GM18858 (cell line): Measurements from ENCODE around the gene EIF3I.

Source experiments
- ATAC-seq: cut with Tn5 transposase; IDR thresholded peaks from one replicate; pipeline ENCODE4 v1.9.1; 2021; ENCODE audit not compliant: unreplicated experiment

Gene EIF3I

GRCh38 chr1:32198237-32199042 is 23.8 kb upstream of the EIF3I start:
- no peak for ATAC-seq

- no peak for ATAC-seq
These were observed 23.0 kb upstream of the EIF3I start for GRCh38 chr1:32199043-32199716.

GRCh38 chr1:32199717-32200072 is 22.5 kb upstream of the EIF3I start:
- no peak for ATAC-seq

GRCh38 chr1:32200226-32201010 is 21.8 kb upstream of the EIF3I start, which contains the start of gene CCDC28B:
Gene CCDC28B, plus strand, starts transcription at chr1:32200595. Its CDS starts 1,341 bp downstream, at chr1:32201936.
- ATAC-seq = no peak

- ATAC-seq = no peak
These were observed 21.0 kb upstream of the EIF3I start for GRCh38 chr1:32201011-32201855.

GRCh38 chr1:32204943-32205361 is 17.3 kb upstream of the EIF3I start:
- ATAC-seq = no peak

- no peak for ATAC-seq
These were observed 16.5 kb upstream of the EIF3I start, which contains the start of gene IQCC for GRCh38 chr1:32205401-32206370. Gene IQCC, plus strand, starts transcription at chr1:32205671. Its CDS starts 11 bp downstream, at chr1:32205682.

GRCh38 chr1:32208469-32208868 is 13.7 kb upstream of the EIF3I start:
- no peak for ATAC-seq

- ATAC-seq = no peak
These were observed 13.3 kb upstream of the EIF3I start, which contains the start of gene DCDC2B for GRCh38 chr1:32208891-32209328. Gene DCDC2B, plus strand, starts transcription at chr1:32209089. Its CDS starts 5 bp downstream, at chr1:32209094.

GRCh38 chr1:32215629-32216480 is 6.4 kb upstream of the EIF3I start:
- ATAC-seq = no peak

GRCh38 chr1:32216566-32216965 is 5.6 kb upstream of the EIF3I start:
- no peak for ATAC-seq

- ATAC-seq = no peak
These were observed 3.2 kb upstream of the EIF3I start for GRCh38 chr1:32219022-32219421.

GRCh38 chr1:32220746-32221580 is 1.2 kb upstream of the EIF3I start:
- ATAC-seq = no peak

- ATAC-seq = no peak
These were observed 627 bp upstream of the EIF3I start for GRCh38 chr1:32221581-32221979.

GRCh38 chr1:32223683-32224082 is 1.5 kb downstream of the EIF3I start:
- no peak for ATAC-seq

GRCh38 chr1:32224285-32224684 is 2.1 kb downstream of the EIF3I start:
- ATAC-seq = no peak

- ATAC-seq = no peak
These were observed 6.6 kb downstream of the EIF3I start for GRCh38 chr1:32228771-32229170.
